SW 1271 (cell line): ENCODE results near the gene RXRA.
A peak's percentile ranks its signal among the peaks of the same experiment; 100 is the strongest.

ENCODE experiments used
- DNase-seq, 2 experiments: peaks; one replicate each; lab custom pipeline; 2025; lab: John Stamatoyannopoulos, UW

Gene RXRA

GRCh38 chr9:134324359-134325095 is 1.7 kb upstream of the RXRA start:
- no peak for DNase-seq

- no peak for DNase-seq
Observed at GRCh38 chr9:134325096-134325812, 1.0 kb upstream of the RXRA start.

- peak in 1 of 2 experiments; percentile 39 for DNase-seq
Observed at GRCh38 chr9:134326724-134327601, 708 bp downstream of the RXRA start.

- no peak for DNase-seq
Observed at GRCh38 chr9:134327671-134328231, 1.5 kb downstream of the RXRA start.

GRCh38 chr9:134328341-134328840 is 2.1 kb downstream of the RXRA start:
- DNase-seq: no peak

- DNase-seq: no peak
Observed at GRCh38 chr9:134328841-134329575, 2.8 kb downstream of the RXRA start.

GRCh38 chr9:134329576-134329855 is 3.3 kb downstream of the RXRA start:
- DNase-seq: no peak

GRCh38 chr9:134329886-134330285 is 3.6 kb downstream of the RXRA start:
- DNase-seq: no peak

- no peak for DNase-seq
Observed at GRCh38 chr9:134330590-134330989, 4.3 kb downstream of the RXRA start.

- no peak for DNase-seq
Observed at GRCh38 chr9:134331186-134332025, 5.2 kb downstream of the RXRA start.

- no peak for DNase-seq
Observed at GRCh38 chr9:134332266-134332665, 6.0 kb downstream of the RXRA start.

- DNase-seq: no peak
Observed at GRCh38 chr9:134332841-134333233, 6.6 kb downstream of the RXRA start.

GRCh38 chr9:134333234-134333873 is 7.1 kb downstream of the RXRA start:
- no peak for DNase-seq

GRCh38 chr9:134333874-134334581 is 7.8 kb downstream of the RXRA start:
- DNase-seq: no peak

- no peak for DNase-seq
Observed at GRCh38 chr9:134335061-134335460, 8.8 kb downstream of the RXRA start.

GRCh38 chr9:134335486-134336220 is 9.4 kb downstream of the RXRA start:
- DNase-seq: no peak

GRCh38 chr9:134336228-134336627 is 10.0 kb downstream of the RXRA start:
- no peak for DNase-seq

- DNase-seq: no peak
Observed at GRCh38 chr9:134336924-134337323, 10.7 kb downstream of the RXRA start.

- DNase-seq: no peak
Observed at GRCh38 chr9:134337469-134337868, 11.2 kb downstream of the RXRA start.
